ENCODE results near the gene AP1S2. TPM values are rescaled to one million over a fixed set of nuclear protein-coding genes. Genes with fewer than 3 reads are reported as not detected.
"Not testable (repeated sequence)": the region's sequence is repeated elsewhere in the genome, so short reads cannot be mapped to it uniquely, and the experiment has no call there.

AP1S2 gene
- total and polyA plus RNA-seq, 2 donors: 38.7 to 45.8 TPM

DNA sequence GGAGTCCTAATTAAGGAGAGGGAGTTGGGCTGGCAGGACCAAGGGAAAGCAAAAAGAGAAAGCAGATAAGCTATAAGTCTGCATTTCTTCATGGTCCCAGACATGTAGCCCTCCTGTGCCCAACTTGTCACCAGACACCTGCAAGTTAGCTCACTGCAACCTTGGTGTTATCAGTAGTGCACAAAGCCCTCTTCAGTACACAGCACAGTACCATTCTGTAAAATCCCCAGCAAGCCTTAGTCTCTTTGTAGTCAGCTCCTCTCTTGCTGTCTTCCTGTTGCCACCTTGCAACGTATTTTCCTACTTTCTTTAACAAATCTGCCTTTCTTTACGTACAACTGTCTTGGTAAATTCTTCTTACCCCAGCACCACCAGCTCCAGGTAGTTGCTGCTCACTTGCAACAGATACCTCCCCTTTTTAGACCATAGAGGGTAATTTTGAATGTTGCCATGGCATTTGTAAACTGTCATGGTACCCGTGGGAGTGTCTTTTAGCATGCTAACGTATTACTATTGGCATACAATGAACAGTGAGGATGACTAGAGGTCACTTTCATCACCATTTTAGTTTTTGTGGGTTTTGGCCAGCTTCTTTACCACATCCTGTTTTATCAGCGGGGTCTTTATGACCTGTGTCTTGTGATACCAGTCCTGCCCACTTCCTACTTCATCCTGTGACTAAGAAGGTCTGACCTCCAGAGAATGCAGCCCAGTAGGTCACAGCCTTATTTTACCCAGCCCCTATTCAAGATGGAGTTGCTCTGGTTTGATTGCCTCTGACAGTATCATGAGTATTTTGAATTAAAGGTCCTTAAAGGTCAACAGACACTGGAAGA is 28.3 kb upstream of the AP1S2 start:
- no peak overlapping the region for H3K4me3 ChIP-seq (ENCODE audit: low read length in 2 of 2)
- no peak overlapping the region for H3K27ac ChIP-seq (ENCODE audit: low read depth in 1 of 2, low read length in 1 of 2)
- no peaks in the 10 kb centered on the region for H3K27me3 ChIP-seq (ENCODE audit: control insufficient read depth in 2 of 2, insufficient read depth in 1 of 2, low read length in 1 of 2)
- no peaks in the 10 kb centered on the region for H3K9me3 ChIP-seq (ENCODE audit: control insufficient read depth in 2 of 2, insufficient read depth in 1 of 2, low read length in 1 of 2)
- no peaks in the 10 kb centered on the region for H3K36me3 ChIP-seq (ENCODE audit: control insufficient read depth in 2 of 2, insufficient read depth in 2 of 2, low read length in 1 of 2)
- 46% methylated on average over 5 of the region's 5 CpGs for WGBS
- H3K4me1 ChIP-seq (ENCODE audit: control insufficient read depth in 2 of 2, insufficient read depth in 2 of 2, low read length in 2 of 2): no peaks in the 10 kb centered on the region
- DNase-seq (ENCODE audit: low read depth in 6 of 9, low spot score in 9 of 9): peak in 2 of 9 donors; percentile 3 to 4

DNA sequence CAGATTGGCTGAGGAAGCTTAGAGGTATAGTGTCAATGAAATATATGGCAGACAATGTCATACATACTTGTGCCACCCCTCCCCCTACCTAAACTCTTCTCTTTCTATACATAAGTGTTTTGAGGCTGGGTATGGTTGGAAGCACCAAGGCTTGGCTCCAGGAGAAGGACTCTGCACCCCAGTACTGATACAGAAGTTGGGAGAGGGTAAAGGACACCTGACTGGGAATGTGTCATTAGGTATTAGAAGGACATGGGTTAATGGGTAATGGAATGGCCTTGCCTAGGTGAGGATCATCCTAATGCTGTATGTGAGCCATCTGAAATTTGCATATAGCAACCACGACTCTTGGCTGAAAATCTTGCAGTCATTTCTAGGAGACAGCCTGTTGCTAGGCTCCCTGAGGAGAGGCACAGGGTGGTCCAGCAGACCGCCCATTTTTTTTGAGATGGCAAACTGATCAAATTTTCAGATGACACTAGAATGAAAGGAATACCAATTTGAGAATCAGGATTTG is 26.8 kb upstream of the AP1S2 start:
- H3K4me3 ChIP-seq (ENCODE audit: low read length in 2 of 2): no peak overlapping the region
- no peaks in the 10 kb centered on the region for H3K27me3 ChIP-seq (ENCODE audit: control insufficient read depth in 2 of 2, insufficient read depth in 1 of 2, low read length in 1 of 2)
- no peaks in the 10 kb centered on the region for H3K9me3 ChIP-seq (ENCODE audit: control insufficient read depth in 2 of 2, insufficient read depth in 1 of 2, low read length in 1 of 2)
- no peak overlapping the region for H3K27ac ChIP-seq (ENCODE audit: low read depth in 1 of 2, low read length in 1 of 2)
- 96% methylated on average over 2 of the region's 2 CpGs for WGBS
- no peak for DNase-seq (ENCODE audit: low read depth in 6 of 9, low spot score in 9 of 9)
- H3K36me3 ChIP-seq (ENCODE audit: control insufficient read depth in 2 of 2, insufficient read depth in 2 of 2, low read length in 1 of 2): no peaks in the 10 kb centered on the region
- H3K4me1 ChIP-seq (ENCODE audit: control insufficient read depth in 2 of 2, insufficient read depth in 2 of 2, low read length in 2 of 2): no peaks in the 10 kb centered on the region

DNA sequence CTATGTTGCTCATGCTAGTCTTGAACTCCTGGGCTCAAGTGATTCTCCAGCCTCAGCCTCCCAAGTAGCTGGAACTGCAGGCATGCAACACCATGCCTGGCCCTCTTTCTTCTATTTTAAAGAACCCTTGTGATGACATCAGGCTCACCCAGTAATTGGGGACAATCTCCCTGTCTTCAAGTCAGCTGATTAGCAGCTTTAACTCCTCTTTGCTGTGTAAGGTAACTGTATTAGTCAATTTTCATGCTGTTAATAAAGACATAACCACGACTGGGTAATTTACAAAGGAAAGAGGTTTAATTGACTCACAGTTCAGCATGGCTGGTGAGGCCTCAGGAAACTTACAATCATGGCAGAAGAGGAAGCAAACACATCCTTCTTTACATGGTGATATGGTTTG is 23.3 kb upstream of the AP1S2 start:
- not testable (repeated sequence) for DNase-seq (ENCODE audit: low read depth in 6 of 9, low spot score in 9 of 9); H3K4me3 ChIP-seq (ENCODE audit: low read length in 2 of 2); H3K9me3 ChIP-seq (ENCODE audit: control insufficient read depth in 2 of 2, insufficient read depth in 1 of 2, low read length in 1 of 2); H3K4me1 ChIP-seq (ENCODE audit: control insufficient read depth in 2 of 2, insufficient read depth in 2 of 2, low read length in 2 of 2); H3K27me3 ChIP-seq (ENCODE audit: control insufficient read depth in 2 of 2, insufficient read depth in 1 of 2, low read length in 1 of 2); H3K27ac ChIP-seq (ENCODE audit: low read depth in 1 of 2, low read length in 1 of 2); H3K36me3 ChIP-seq (ENCODE audit: control insufficient read depth in 2 of 2, insufficient read depth in 2 of 2, low read length in 1 of 2)
- 98% methylated on average over 1 of the region's 1 CpG for WGBS

DNA sequence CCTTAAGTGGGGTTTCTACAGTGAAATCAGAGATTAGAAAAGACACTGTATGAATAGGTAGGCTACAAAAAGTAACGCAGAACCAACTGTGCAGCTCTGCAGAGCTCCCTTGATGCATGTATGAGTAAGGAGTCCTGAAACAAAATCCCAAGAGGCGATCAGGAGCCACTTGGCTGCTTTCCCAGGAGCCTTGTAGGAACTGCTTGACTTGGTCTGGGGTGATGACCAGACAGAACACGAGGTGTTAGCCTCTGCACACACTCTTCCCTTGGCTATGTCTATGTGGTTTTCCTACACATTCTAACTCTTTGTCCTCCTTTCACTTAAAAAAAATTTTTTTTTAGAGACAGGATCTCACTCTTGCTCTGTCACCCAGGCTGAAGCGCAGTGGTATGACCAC is 22.8 kb upstream of the AP1S2 start:
- WGBS: 91% methylated on average over 4 of the region's 4 CpGs
- H3K36me3 ChIP-seq (ENCODE audit: control insufficient read depth in 2 of 2, insufficient read depth in 2 of 2, low read length in 1 of 2): no peaks in the 10 kb centered on the region
- H3K27ac ChIP-seq (ENCODE audit: low read depth in 1 of 2, low read length in 1 of 2): no peak overlapping the region
- no peaks in the 10 kb centered on the region for H3K27me3 ChIP-seq (ENCODE audit: control insufficient read depth in 2 of 2, insufficient read depth in 1 of 2, low read length in 1 of 2)
- no peaks in the 10 kb centered on the region for H3K9me3 ChIP-seq (ENCODE audit: control insufficient read depth in 2 of 2, insufficient read depth in 1 of 2, low read length in 1 of 2)
- no peaks in the 10 kb centered on the region for H3K4me1 ChIP-seq (ENCODE audit: control insufficient read depth in 2 of 2, insufficient read depth in 2 of 2, low read length in 2 of 2)
- no peak overlapping the region for H3K4me3 ChIP-seq (ENCODE audit: low read length in 2 of 2)
- no peak for DNase-seq (ENCODE audit: low read depth in 6 of 9, low spot score in 9 of 9)

DNA sequence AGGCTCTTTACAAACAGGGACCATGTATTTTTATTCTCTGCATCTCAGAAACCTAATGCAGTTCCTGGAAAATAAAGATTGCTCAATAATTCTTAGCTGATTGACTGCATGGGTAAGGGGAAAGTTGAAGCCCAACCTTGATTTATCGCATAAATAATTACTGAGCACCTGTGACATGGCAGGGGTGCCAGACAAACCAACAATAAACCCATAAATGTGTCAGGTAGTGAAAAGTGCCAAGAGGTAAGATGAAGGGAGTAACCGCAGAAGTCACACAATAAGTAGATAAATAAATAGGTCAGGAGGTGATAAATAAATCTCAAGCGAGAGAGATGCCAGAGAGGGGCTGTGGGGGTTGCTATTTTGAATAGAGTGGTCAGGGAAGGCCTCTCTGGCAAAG is 20.1 kb upstream of the AP1S2 start:
- Histone ChIP-seq H3K36me3 (ENCODE audit: control insufficient read depth in 2 of 2, insufficient read depth in 2 of 2, low read length in 1 of 2) (no peaks in the 10 kb centered on the region), H3K27me3 (ENCODE audit: control insufficient read depth in 2 of 2, insufficient read depth in 1 of 2, low read length in 1 of 2) (no peaks in the 10 kb centered on the region), H3K9me3 (ENCODE audit: control insufficient read depth in 2 of 2, insufficient read depth in 1 of 2, low read length in 1 of 2) (no peaks in the 10 kb centered on the region), H3K27ac (ENCODE audit: low read depth in 1 of 2, low read length in 1 of 2) (no peak overlapping the region), H3K4me1 (ENCODE audit: control insufficient read depth in 2 of 2, insufficient read depth in 2 of 2, low read length in 2 of 2) (no peaks in the 10 kb centered on the region), H3K4me3 (ENCODE audit: low read length in 2 of 2) (no peak overlapping the region)
- WGBS: 94% methylated on average over 3 of the region's 3 CpGs
- no peak for DNase-seq (ENCODE audit: low read depth in 6 of 9, low spot score in 9 of 9)

DNA sequence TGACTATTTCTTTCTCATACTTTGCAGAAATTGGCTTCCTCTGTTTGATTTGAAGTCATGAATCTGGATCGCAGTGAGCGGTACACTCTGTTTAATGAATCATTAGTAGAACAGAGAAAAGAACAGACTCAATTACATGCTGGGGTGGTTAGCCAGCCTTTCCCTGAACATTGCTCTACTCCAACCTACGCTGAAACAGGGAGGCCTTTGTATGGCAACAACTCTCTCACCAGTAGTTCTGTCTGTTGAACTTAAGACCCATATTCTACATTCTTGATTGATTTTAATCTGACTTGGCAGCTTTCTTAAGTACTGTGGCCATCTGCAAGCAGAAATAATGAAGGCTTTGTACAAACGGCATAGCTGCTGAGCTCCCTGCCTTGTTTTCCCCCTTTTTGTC is 19.0 kb upstream of the AP1S2 start:
- H3K27me3 ChIP-seq (ENCODE audit: control insufficient read depth in 2 of 2, insufficient read depth in 1 of 2, low read length in 1 of 2): no peaks in the 10 kb centered on the region
- H3K36me3 ChIP-seq (ENCODE audit: control insufficient read depth in 2 of 2, insufficient read depth in 2 of 2, low read length in 1 of 2): no peaks in the 10 kb centered on the region
- no peak for DNase-seq (ENCODE audit: low read depth in 6 of 9, low spot score in 9 of 9)
- 93% methylated on average over 4 of the region's 4 CpGs for WGBS
- no peak overlapping the region for H3K27ac ChIP-seq (ENCODE audit: low read depth in 1 of 2, low read length in 1 of 2)
- no peak overlapping the region for H3K4me3 ChIP-seq (ENCODE audit: low read length in 2 of 2)
- no peaks in the 10 kb centered on the region for H3K9me3 ChIP-seq (ENCODE audit: control insufficient read depth in 2 of 2, insufficient read depth in 1 of 2, low read length in 1 of 2)
- no peaks in the 10 kb centered on the region for H3K4me1 ChIP-seq (ENCODE audit: control insufficient read depth in 2 of 2, insufficient read depth in 2 of 2, low read length in 2 of 2)

DNA sequence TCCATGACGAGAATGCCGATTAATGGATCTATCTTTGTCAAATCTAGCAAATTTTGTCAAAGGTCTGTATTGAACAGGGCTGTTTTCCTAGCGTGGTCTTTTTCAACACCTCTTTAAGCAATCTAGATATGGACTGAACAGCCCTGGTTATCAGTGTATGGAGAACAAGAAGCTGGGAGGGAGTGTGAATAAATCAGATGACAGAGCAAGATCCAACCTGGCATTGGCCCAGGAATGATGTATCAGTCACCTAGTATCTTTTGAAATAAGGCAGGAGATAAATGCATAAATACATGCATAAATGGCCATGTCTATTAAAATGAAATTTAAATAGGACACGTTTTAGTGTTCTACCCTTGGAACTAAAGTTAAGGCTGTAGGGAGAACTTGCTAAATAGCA is 15.7 kb upstream of the AP1S2 start:
- Histone ChIP-seq H3K27me3 (ENCODE audit: control insufficient read depth in 2 of 2, insufficient read depth in 1 of 2, low read length in 1 of 2) (peaks cover 0 to 2% of the 10 kb centered on the region in 2 donors), H3K27ac (ENCODE audit: low read depth in 1 of 2, low read length in 1 of 2) (no peak overlapping the region), H3K9me3 (ENCODE audit: control insufficient read depth in 2 of 2, insufficient read depth in 1 of 2, low read length in 1 of 2) (no peaks in the 10 kb centered on the region), H3K4me1 (ENCODE audit: control insufficient read depth in 2 of 2, insufficient read depth in 2 of 2, low read length in 2 of 2) (no peaks in the 10 kb centered on the region), H3K36me3 (ENCODE audit: control insufficient read depth in 2 of 2, insufficient read depth in 2 of 2, low read length in 1 of 2) (no peaks in the 10 kb centered on the region), H3K4me3 (ENCODE audit: low read length in 2 of 2) (no peak overlapping the region)
- DNase-seq (ENCODE audit: low read depth in 6 of 9, low spot score in 9 of 9): no peak
- 95% methylated on average over 4 of the region's 4 CpGs for WGBS

DNA sequence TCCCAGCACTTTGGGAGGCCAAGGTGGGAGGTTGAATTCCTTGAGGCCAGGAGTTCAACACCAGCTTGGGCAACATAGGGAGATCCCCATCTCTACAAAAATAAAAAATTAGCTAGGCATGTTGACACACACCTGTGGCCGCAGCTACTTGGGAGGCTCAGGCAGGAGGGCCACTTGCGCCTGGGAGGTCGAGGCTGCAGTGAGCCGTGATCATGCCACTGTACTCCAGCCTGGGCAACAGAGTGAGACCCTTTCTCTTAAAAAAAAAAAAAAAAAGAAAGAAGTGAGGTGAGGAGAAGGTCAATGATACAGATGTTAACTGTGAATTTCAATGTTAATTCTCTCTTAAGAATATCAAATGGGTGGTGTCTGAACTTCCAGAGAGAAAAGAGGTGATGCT is 15.1 kb upstream of the AP1S2 start:
- no peak overlapping the region for H3K27ac ChIP-seq (ENCODE audit: low read depth in 1 of 2, low read length in 1 of 2)
- 99% methylated on average over 4 of the region's 4 CpGs for WGBS
- no peaks in the 10 kb centered on the region for H3K9me3 ChIP-seq (ENCODE audit: control insufficient read depth in 2 of 2, insufficient read depth in 1 of 2, low read length in 1 of 2)
- no peak overlapping the region for H3K4me3 ChIP-seq (ENCODE audit: low read length in 2 of 2)
- DNase-seq (ENCODE audit: low read depth in 6 of 9, low spot score in 9 of 9): no peak
- H3K36me3 ChIP-seq (ENCODE audit: control insufficient read depth in 2 of 2, insufficient read depth in 2 of 2, low read length in 1 of 2): no peaks in the 10 kb centered on the region
- H3K4me1 ChIP-seq (ENCODE audit: control insufficient read depth in 2 of 2, insufficient read depth in 2 of 2, low read length in 2 of 2): no peaks in the 10 kb centered on the region
- peaks cover 0 to 2% of the 10 kb centered on the region in 2 donors for H3K27me3 ChIP-seq (ENCODE audit: control insufficient read depth in 2 of 2, insufficient read depth in 1 of 2, low read length in 1 of 2)

DNA sequence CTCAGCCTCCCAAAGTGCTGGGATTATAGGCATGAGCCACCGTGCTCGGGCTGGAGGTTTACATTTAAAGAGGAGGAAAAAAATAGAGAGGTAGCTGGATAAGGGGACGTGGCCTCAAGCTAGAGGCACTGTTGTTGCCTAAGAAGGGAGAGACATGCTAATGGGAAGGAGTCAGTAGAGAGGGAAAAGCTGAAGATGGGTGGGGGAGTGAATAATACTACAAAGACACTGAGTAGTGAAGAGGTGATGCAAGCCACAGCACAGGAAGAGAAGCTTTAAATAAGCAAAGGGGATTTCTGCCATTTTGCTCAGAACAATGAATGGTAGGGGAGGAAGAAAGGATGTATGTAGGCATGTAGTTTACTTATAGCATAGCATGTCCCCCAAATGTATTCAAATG is 11.5 kb upstream of the AP1S2 start:
- no peaks in the 10 kb centered on the region for H3K36me3 ChIP-seq (ENCODE audit: control insufficient read depth in 2 of 2, insufficient read depth in 2 of 2, low read length in 1 of 2)
- H3K9me3 ChIP-seq (ENCODE audit: control insufficient read depth in 2 of 2, insufficient read depth in 1 of 2, low read length in 1 of 2): no peaks in the 10 kb centered on the region
- WGBS: 91% methylated on average over 3 of the region's 3 CpGs
- H3K4me1 ChIP-seq (ENCODE audit: control insufficient read depth in 2 of 2, insufficient read depth in 2 of 2, low read length in 2 of 2): no peaks in the 10 kb centered on the region
- H3K4me3 ChIP-seq (ENCODE audit: low read length in 2 of 2): no peak overlapping the region
- no peak for DNase-seq (ENCODE audit: low read depth in 6 of 9, low spot score in 9 of 9)
- H3K27ac ChIP-seq (ENCODE audit: low read depth in 1 of 2, low read length in 1 of 2): no peak overlapping the region
- H3K27me3 ChIP-seq (ENCODE audit: control insufficient read depth in 2 of 2, insufficient read depth in 1 of 2, low read length in 1 of 2): peaks cover 0 to 2% of the 10 kb centered on the region in 2 donors
